Right kidney (tissue), 1 donor: ENCODE measurements around the gene GRIK3.

Experiments used
- DNase-seq: peaks from one replicate; pipeline ENCODE4 v3.0.0-alpha.2; 2016

The GRIK3 gene

DNA sequence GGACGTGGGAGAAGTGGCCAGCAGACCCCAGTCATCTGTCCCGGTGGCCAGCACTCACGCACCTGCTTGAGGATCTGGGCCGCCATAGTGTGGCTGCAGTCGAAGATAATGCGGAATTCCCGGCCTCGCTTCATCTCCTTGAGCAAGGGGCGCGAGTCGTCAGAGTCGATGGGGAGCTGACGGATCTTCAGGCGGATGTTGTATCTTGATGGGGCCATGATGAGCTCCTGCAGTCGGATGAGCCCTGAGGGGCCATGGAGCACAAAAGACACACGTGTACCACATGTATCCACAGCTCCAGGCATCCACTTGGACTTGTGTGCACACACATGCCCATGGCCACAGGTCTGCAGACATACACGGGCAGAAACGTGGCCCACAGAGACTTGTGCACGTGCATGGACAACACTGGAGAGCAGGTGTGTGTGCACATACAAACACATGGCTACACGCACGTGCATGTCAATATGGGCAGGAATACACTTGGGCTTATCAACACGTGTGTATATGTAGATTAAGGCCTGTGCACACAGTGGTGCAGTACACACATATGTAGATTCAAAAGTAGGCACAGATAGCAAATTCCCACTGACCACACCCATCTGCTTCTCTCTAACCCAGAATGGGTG, 162.1 kb downstream of the GRIK3 start:
- no peak for DNase-seq

DNA sequence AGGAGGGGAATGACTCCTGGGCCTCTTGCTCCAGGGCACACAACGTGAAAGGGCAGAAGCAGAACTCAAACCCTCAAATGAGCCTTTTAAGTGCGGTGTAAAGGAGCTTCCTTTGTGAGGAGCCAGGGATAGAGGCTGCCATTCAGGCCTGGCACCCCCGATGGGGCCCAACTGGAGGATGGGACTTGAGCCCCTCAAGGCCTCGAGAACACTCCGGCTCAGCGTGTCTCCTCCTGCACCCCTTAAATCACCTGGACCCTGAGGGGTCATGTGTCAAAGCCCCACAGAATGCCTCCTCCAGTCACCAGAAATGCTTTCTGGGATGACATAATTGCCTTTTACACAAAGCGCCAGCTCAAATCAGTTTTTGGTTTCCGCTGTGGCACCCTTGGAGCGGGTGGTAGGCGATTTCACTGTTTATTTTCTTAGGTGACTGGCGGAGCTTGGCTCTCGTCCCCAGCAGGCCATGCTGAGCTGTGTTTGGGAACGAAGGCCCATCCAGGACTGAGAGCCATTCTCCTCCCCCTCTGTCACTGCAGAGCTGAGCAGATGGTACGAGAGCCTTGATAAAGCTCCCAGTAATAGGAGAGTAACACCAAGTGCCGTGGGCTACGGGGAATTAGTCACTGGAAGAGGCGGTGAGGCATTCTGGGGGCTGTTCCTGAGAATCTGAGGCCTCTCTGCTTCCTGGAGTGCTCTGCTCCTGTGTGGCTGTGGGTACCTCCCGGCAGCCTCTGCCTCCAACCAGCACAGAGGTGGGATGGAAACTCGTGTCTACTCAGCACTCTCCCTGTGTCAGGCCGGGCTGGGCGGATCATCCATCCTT, 163.0 kb downstream of the GRIK3 start:
- no peak for DNase-seq

GRCh38 chr1:36869826-36870225, 164.5 kb downstream of the GRIK3 start:
- DNase-seq: no peak

DNA sequence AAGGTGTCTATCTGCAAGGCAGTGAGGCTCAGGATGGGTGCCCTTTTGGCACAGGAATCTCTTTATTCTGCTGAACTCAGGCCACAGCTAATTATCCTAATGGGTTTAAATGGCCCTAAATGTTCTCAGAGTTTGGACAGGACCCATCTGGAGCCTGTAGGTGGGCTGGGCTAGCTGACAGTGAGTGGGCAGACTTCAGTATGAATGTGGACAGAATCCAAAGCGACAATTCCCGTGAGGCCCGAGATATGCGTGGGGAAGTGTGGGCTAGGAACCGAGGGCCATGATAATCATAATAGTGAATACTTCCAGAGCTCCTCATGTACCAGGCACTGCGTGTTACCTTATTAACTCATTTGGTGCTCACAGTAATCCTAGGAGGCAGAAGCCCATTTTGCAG, 165.3 kb downstream of the GRIK3 start:
- no peak for DNase-seq

DNA sequence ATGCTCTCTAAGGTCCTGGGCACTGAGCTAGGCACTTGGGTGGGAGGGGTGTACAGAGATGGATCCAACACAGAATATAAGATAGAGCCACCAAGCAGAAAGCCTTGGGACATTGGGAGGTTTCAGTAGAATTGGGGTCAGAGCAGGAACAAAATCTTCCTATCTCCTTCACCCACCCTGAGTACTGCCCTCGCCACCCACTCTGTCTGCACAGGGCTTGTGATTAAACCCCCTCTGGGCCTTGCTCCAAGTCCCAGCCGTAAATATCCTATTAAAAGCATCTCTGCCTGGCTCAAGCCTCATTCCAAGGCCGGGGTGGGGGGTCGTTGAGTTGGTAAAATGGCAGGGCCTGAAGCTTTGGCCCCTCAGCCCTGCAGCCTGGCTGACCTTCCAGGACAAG, 166.7 kb downstream of the GRIK3 start:
- DNase-seq: no peak

DNA sequence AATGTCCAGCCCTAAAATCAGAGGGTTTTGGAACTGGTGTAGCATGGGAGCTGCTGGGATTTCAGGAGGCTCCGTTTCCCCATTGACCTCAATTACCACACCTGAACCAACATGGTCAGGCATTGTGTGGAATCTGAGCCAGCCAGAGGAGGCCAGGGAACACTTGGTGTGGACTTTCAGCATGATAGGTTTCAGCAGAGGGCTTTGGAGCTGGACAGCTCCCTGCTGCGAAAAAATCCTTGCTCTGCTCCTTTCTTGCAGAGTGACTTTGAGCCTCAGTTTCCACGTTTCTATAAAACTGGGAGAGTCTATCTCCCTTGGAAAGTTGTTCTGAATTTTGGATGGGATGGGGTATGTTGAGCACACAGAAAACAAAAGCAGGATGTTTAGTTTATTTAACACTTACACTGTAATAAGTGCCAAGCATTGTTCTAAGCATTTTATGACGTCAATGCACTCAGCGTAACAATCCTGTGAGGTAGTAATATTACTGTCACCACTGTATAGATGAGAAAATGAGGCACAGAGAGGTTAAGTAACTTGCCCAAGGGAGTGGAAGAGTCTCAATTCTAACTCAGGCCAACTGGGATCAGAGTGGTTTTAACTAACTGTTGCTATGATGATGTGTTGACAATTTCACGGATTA, 168.0 kb downstream of the GRIK3 start:
- no peak for DNase-seq

GRCh38 chr1:36865602-36865900, 168.8 kb downstream of the GRIK3 start:
- no peak for DNase-seq

GRCh38 chr1:36864823-36865601, 169.3 kb downstream of the GRIK3 start:
- DNase-seq: no peak

GRCh38 chr1:36864182-36864822, 170.0 kb downstream of the GRIK3 start:
- no peak for DNase-seq

- no peak for DNase-seq
These were observed 170.8 kb downstream of the GRIK3 start for GRCh38 chr1:36863500-36863899.

DNA sequence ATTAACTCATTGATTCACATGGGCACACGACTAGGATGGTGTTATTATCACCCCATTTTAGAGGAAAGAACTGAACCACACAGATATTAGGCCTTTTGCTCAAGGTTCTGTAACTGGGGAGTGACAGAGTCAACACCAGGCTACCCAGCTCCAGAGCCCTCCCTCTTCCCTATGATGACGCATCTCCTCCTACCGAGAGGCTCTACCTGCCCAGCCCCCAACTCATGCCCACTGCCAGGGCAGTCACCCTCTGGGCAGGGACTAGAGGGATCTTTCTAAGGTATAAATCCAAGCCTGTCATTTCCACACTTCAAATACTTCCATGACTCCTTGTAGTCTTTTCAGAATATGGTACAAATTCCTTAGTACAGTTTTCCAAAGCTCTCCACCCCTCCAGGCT, 171.3 kb downstream of the GRIK3 start:
- no peak for DNase-seq

- DNase-seq: no peak
These were observed 172.9 kb downstream of the GRIK3 start for GRCh38 chr1:36861375-36861774.

DNA sequence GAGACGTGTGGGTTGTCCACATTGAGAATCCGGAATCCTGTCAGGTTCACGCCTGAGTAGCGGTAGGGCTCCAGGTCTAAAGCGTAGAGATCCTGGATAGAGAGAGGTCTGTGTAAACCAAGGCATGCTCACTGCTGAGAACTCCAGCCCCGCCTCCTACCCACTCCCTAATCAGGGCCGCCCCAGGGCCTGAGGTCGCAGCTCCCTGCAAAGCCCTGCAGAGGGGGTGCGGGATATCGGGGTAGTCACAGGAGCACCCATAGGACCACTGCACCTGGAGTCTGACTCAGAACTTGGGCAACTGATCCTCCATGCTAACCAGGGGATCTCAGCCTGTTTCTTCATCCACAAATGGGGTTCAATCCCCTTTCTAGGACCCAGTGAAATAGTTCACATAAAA, 174.4 kb downstream of the GRIK3 start:
- no peak for DNase-seq

- DNase-seq: no peak
These were observed 175.3 kb downstream of the GRIK3 start for GRCh38 chr1:36858981-36859380.

GRCh38 chr1:36858553-36858952, 175.8 kb downstream of the GRIK3 start:
- DNase-seq: no peak

DNA sequence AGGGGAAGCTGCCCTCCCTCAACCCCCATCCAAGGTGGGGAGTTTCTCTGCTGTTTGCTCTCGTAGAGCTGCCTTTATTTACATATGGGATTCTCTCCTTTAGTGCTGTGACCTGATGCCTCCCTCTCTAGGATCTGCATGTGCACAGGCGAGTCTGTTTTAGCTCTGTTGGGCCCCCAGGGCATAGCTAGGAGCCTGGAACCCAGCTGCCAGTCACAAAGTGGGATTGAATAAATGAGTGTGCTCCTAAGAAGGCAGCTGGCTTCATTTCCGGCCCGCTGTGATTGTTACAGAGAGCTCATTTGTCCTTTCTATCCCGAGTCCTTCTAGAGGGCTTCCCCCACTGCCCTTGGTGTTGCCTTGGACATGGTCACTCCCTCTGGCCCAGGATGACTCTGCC, 176.6 kb downstream of the GRIK3 start:
- no peak for DNase-seq

DNA sequence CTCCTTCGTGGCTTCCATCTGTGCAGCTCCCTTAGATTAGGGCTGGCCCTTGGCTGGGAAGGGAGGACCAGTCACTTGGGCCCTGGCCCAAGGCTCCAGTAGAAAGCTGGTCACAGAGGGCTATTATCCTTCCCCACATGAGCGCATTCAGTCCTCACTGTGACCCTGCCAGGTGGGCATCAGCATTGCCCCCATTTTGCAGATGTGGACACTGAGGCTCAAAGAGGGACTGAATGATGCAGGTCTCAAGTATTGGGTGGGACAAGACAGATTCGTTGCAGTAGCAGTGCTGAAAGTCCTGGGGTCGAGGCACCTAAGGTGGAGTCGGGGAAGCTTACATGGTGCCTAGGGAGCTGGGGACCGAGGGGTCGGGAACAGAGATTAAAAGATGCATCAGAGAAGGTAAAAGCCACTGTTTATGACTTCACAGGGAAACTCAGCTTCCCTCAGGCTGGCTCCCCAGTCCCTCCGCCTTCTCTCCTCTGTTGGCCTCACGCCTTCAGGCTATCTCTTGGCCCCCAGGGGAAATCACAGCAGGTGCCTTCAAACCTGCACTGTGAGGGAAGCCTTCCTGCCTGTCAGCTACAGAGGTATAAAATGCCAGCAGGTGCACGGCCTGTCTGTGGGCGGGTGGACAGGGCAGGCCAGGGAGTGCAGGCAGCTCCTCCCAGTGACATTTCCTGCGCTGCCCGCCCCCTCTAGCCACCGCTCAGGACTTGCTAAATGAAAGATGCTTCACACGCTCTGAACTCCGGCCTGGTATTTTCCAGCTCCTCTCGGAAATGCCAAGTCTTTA, 178.4 kb downstream of the GRIK3 start:
- peak; percentile 13 for DNase-seq

DNA sequence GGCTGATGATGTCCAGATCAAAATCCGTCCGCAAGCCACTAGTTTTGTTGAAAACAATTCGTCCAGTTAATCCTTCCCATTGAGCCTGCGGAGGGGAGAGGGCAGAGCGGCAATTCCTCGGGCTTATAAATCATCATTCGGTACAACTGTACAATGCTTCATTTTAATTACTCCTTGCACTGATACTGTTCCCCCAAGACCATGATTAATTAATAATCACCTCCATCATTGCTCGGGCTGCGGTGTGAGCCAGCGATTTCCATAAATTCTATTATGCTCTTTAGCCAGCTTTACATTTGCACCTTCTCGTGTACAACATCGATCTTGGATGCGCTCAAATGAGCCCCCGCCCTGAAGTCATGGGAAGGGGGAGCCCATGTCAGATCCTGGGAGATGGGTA, 180.7 kb downstream of the GRIK3 start:
- DNase-seq: no peak

DNA sequence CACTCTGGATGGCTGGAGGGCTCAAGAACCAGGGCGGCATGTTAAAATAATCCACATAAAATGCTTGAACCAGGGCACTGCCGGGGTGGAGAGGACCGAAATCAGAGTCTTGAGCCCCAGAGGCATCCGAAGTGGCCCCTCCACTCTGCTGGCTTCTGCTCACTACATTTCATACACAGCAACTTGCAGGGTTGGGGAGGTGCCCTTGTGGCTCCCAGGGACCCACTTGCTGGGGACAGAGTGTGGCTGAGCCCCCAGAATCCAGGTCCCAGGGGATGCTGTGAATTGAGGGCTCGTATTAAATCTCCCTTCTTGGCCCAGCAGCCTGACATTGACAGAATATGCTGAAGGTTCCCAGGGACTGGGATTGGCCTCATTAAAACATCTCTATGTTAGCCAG, 181.7 kb downstream of the GRIK3 start:
- DNase-seq: no peak

- no peak for DNase-seq
These were observed 182.7 kb downstream of the GRIK3 start for GRCh38 chr1:36851595-36851994.

DNA sequence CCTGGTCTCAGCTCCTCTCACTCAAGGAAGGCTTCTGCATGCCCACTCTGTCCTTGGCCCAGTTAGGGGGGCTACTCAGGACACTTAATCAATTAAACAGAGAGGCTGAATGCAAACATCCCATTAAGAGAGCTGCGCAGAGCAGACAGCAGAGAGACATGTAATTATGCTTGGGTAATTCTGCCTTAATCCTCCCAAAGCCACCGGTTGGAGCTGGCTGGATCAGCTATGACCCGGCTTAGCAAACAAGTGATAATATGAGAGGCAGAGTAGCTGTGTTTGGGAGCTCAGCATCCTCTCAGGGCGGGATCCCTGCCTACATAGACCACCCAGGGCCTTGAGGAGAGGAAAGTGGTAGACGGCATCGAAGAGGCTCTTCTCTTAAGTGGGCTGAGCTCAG, 183.2 kb downstream of the GRIK3 start:
- DNase-seq: no peak

DNA sequence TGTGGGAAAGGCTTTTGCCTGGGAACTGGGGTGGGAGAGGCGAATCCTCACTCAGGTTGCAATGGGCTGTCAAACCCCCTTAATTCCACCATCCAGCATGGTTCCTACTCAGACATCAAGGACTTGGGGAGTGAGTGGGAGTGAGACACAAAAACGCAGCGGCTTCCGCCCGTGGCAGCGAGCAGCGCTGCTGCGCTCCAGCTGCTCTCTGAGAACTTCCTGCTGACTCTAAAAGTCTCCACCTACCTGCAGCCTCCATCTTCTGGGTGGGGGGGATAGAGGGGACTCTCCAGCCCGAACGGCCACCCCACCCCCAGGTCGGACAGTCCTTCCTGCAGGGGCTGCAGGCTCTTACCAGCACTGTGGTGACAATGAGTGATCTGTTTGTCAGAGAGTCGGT, 184.4 kb downstream of the GRIK3 start:
- peak; percentile 10 for DNase-seq
